ENCODE data around the gene CNOT6L. TPM values are rescaled to one million over a fixed set of nuclear protein-coding genes. Genes with fewer than 3 reads are reported as not detected.

CNOT6L gene
- total RNA-seq, 1 donor from 2014 or later, result 15.8 TPM

DNA sequence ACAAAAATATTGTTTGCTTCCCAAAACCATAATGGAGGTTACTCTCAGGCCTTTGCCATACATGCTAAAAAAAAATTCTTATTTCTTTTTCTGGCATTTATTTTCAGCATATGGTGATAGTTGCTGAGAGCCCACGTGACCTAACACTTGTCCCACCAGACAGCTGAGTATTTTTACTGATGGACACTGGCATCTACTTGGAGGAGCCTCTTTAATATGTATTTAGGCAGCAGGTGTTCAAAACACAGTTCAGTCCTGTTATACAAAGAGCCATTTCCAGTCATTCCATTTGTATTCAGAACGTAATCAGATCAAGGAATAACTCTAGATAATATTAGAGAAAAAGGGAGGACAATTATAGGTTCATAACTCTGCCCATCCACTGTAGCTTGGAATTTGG, 118.0 kb downstream of the CNOT6L start:
- TF ChIP-seq, protein P1, sequence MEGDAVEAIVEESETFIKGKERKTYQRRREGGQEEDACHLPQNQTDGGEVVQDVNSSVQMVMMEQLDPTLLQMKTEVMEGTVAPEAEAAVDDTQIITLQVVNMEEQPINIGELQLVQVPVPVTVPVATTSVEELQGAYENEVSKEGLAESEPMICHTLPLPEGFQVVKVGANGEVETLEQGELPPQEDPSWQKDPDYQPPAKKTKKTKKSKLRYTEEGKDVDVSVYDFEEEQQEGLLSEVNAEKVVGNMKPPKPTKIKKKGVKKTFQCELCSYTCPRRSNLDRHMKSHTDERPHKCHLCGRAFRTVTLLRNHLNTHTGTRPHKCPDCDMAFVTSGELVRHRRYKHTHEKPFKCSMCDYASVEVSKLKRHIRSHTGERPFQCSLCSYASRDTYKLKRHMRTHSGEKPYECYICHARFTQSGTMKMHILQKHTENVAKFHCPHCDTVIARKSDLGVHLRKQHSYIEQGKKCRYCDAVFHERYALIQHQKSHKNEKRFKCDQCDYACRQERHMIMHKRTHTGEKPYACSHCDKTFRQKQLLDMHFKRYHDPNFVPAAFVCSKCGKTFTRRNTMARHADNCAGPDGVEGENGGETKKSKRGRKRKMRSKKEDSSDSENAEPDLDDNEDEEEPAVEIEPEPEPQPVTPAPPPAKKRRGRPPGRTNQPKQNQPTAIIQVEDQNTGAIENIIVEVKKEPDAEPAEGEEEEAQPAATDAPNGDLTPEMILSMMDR (IDR thresholded peaks at IDR 0.05; ENCODE audit: insufficient read depth, low read length, poor library complexity, severe bottlenecking), result no peak
- Histone ChIP-seq H3K36me3 (ENCODE audit: control insufficient read depth, insufficient read depth, low read length) (no peaks in the 10 kb centered on the region), H3K4me3 (ENCODE audit: low read depth, low read length) (no peak overlapping the region), H3K27me3 (ENCODE audit: control insufficient read depth, insufficient read depth, low read length) (no peaks in the 10 kb centered on the region)
- DNase-seq (ENCODE audit: low read depth), result no peak

DNA sequence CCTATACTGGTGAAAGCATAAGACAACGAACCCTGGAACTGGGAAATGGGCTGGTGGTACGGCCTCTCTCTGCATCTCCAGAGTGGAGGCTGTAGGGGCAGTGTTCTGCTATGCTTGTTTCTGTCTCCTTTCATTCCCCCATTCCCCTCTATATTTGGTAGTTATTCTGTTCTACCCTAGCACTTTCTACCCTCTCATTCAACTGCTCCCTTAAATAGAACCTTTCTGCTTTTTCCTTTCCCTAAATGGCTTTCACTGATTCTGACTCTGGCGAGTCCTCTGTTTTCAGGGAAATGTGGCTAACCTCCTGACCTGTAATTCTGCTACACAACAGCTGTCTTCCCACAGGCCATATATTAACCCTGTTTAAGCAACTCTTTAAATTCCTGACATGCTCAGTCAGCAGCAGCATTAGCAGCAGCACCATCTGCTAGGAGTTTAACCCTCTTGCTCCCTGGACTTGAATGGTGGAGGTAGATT, 119.4 kb downstream of the CNOT6L start:
- Histone ChIP-seq H3K27me3 (ENCODE audit: control insufficient read depth, insufficient read depth, low read length) (no peaks in the 10 kb centered on the region), H3K4me3 (ENCODE audit: low read depth, low read length) (no peak overlapping the region), H3K36me3 (ENCODE audit: control insufficient read depth, insufficient read depth, low read length) (no peaks in the 10 kb centered on the region)
- TF ChIP-seq, protein P1 (IDR thresholded peaks at IDR 0.05; ENCODE audit: insufficient read depth, low read length, poor library complexity, severe bottlenecking), result peak; percentile 31
- peak; percentile 84 for DNase-seq (ENCODE audit: low read depth)

DNA sequence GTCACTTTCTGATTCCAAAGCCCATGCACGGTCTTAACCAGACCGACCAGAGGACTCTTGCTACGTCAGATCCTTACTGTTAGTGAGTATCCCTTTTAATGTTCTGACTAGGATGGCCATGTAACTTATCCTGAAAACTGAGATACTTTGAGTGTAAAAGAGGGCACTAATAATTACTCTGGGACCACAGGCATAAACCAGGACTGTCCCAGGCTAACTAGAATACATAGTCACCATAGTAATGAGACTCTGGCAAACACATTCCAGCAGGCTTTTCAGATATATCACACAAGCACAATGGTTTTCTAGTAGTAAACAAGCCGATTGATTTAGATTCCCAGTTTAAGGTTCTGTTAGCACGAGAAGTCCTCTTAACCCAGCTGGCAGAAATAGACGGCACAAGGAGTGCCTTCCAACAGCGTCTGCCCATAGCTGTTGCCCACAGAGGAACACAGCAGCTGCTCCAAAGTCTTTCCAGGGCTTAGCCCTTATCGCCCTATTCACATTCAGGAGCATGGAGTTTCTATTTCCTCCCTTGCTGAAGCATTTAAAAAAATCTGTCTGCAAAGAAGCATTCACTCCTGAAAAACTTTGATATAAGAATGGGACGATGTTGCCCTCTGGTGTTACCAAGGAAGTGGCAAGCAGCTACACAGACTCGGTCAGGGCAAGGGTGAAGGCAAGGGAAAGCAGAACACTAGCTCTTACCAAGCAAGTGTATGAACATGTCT, 121.1 kb downstream of the CNOT6L start:
- TF ChIP-seq, protein P1 (IDR thresholded peaks at IDR 0.05; ENCODE audit: insufficient read depth, low read length, poor library complexity, severe bottlenecking), result peak; percentile 58
- no peaks in the 10 kb centered on the region for H3K27me3 ChIP-seq (ENCODE audit: control insufficient read depth, insufficient read depth, low read length)
- no peaks in the 10 kb centered on the region for H3K36me3 ChIP-seq (ENCODE audit: control insufficient read depth, insufficient read depth, low read length)
- peak; percentile 54 for DNase-seq (ENCODE audit: low read depth)
- H3K4me3 ChIP-seq (ENCODE audit: low read depth, low read length), result no peak overlapping the region

DNA sequence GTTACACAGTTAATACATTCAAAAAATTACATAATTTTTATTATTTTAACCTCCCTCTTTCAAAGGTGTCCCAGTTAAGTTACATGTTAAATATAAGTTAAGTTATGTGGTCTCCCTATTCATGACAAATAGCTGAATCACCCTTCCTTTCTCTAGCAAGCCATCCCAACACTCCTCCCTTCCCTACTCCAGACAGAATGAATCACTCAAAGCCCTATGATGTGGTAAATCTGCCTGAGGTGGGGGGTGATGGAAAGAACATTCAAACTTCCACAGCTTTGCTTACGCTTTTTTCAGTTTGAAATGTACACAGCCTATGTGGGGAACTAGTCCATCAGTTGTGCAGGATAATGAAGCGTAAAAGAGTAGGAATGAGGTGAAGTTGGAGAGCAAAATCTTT, 123.4 kb downstream of the CNOT6L start:
- DNase-seq (ENCODE audit: low read depth), result peak; percentile 94
- no peaks in the 10 kb centered on the region for H3K27me3 ChIP-seq (ENCODE audit: control insufficient read depth, insufficient read depth, low read length)
- H3K4me3 ChIP-seq (ENCODE audit: low read depth, low read length), result no peak overlapping the region
- no peaks in the 10 kb centered on the region for H3K36me3 ChIP-seq (ENCODE audit: control insufficient read depth, insufficient read depth, low read length)
- TF ChIP-seq, protein P1 (IDR thresholded peaks at IDR 0.05; ENCODE audit: insufficient read depth, low read length, poor library complexity, severe bottlenecking), result no peak

DNA sequence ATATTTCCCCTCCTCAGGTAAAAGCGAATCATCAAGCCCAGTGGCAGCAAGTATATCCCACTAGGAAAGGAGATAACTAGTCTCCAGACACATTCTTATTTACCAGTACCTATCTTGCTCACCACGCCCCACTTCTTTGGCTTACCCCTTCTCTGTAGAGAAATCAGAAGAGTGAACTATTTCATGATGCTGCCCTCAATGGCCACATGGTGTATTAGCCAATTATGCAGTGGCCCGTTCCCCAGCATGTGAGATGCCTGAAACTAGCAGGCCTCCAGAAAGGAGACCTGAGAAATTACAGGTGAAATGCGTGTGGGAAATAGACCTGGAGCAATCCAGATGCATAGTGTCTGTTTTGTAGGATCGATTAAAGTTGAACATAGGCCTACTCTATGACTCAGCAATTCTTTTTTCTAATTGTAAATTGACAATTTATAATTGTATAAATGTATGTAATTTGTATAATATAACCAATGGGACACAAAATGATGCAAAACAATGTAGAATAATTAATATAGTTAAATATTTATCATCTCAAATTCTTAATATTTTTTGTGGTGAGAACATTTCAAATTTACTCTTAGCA, 126.2 kb downstream of the CNOT6L start:
- DNase-seq (ENCODE audit: low read depth), result no peak
- Histone ChIP-seq H3K36me3 (ENCODE audit: control insufficient read depth, insufficient read depth, low read length) (no peaks in the 10 kb centered on the region), H3K27me3 (ENCODE audit: control insufficient read depth, insufficient read depth, low read length) (no peaks in the 10 kb centered on the region), H3K4me3 (ENCODE audit: low read depth, low read length) (no peak overlapping the region)
- TF ChIP-seq, protein P1 (IDR thresholded peaks at IDR 0.05; ENCODE audit: insufficient read depth, low read length, poor library complexity, severe bottlenecking), result no peak
